ENCODE data around the gene NKD2.

NKD2 gene

GRCh38 chr5:1067141-1068121 is 58.8 kb downstream of the NKD2 start:
- Histone ChIP-seq H3K4me1 (ENCODE audit: control insufficient read depth in 1 of 2, insufficient read depth in 1 of 2, low read depth in 1 of 2, low read length in 1 of 2) (no peaks in the 10 kb centered on the region), H3K27me3 (no peaks in the 10 kb centered on the region), H3K4me3 (ENCODE audit: low read depth in 1 of 2, low read length in 1 of 2) (no peak overlapping the region), H3K9me3 (no peaks in the 10 kb centered on the region), H3K36me3 (no peaks in the 10 kb centered on the region), H3K27ac (no peak overlapping the region)
- TF ChIP-seq CTCF (IDR thresholded peaks at IDR 0.05) = no peak

- Histone ChIP-seq H3K27me3 (no peaks in the 10 kb centered on the region), H3K4me1 (ENCODE audit: control insufficient read depth in 1 of 2, insufficient read depth in 1 of 2, low read depth in 1 of 2, low read length in 1 of 2) (no peaks in the 10 kb centered on the region), H3K27ac (no peak overlapping the region), H3K4me3 (ENCODE audit: low read depth in 1 of 2, low read length in 1 of 2) (no peak overlapping the region), H3K9me3 (no peaks in the 10 kb centered on the region), H3K36me3 (no peaks in the 10 kb centered on the region)
- no peak for TF ChIP-seq CTCF (IDR thresholded peaks at IDR 0.05)
Observed at GRCh38 chr5:1068204-1068894, 59.7 kb downstream of the NKD2 start.

DNA sequence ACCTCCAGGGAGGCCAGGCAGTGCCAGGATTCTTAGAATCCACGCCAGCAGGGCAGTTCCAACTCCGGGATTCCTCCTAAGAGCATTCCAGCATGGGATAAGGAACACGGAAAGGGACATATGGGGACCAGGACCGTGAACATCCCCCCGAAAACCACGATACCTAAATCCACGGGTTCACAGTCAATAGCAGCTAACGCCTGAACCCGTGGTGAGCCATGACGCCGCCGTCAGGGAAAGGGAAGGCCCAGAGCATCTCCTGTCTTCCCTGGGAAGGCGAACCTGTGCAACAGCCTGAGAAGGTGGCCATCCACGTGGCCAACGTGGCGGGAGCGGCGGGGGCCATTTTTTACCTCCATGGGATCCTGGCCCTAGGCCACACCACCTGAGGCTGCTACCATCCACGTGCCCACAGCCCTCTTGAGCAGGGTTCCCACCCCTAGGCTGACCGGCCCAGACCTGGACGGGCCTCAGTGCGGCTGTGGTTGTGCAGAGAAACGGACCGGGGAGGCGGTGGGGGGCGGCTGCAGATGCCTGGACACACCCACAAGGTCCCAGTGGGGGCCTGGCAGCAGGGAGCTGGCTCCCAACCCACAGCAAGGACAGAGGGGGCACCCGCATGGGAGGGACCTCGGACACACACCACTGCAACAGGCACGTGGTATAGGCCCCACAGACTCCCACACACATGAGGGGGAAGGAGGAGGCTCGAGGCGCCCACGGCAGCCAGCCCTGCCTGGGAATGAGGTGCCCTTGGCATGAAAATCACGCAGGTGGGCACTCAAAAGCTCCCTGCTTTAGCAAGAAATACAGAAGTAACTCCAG is 60.5 kb downstream of the NKD2 start:
- H3K9me3 ChIP-seq = no peaks in the 10 kb centered on the region
- H3K4me1 ChIP-seq (ENCODE audit: control insufficient read depth in 1 of 2, insufficient read depth in 1 of 2, low read depth in 1 of 2, low read length in 1 of 2) = no peaks in the 10 kb centered on the region
- no peaks in the 10 kb centered on the region for H3K36me3 ChIP-seq
- TF ChIP-seq CTCF (IDR thresholded peaks at IDR 0.05) = no peak
- no peak overlapping the region for H3K4me3 ChIP-seq (ENCODE audit: low read depth in 1 of 2, low read length in 1 of 2)
- no peak overlapping the region for H3K27ac ChIP-seq
- no peaks in the 10 kb centered on the region for H3K27me3 ChIP-seq

DNA sequence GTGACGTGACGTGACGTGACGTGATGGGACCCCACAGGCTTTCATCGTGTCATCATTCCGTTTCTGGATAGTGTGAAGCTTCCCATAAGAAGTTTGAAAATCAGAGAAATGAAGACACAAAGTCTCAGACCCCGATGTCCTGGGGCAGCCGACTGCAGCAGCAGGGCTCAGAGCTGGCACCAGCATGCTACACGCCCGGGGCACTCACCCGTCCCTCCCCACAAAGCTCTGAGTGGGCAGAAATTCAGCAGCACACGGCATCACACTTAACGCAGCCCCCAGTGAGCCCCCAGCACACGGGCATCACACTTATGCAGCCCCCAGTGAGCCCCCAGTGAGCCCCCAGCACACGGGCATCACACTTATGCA is 61.1 kb downstream of the NKD2 start:
- Histone ChIP-seq H3K27me3 (no peaks in the 10 kb centered on the region), H3K27ac (no peak overlapping the region), H3K4me1 (ENCODE audit: control insufficient read depth in 1 of 2, insufficient read depth in 1 of 2, low read depth in 1 of 2, low read length in 1 of 2) (no peaks in the 10 kb centered on the region), H3K36me3 (no peaks in the 10 kb centered on the region), H3K9me3 (no peaks in the 10 kb centered on the region), H3K4me3 (ENCODE audit: low read depth in 1 of 2, low read length in 1 of 2) (no peak overlapping the region)
- TF ChIP-seq CTCF (IDR thresholded peaks at IDR 0.05) = no peak

- no peaks in the 10 kb centered on the region for H3K4me1 ChIP-seq (ENCODE audit: control insufficient read depth in 1 of 2, insufficient read depth in 1 of 2, low read depth in 1 of 2, low read length in 1 of 2)
- no peaks in the 10 kb centered on the region for H3K36me3 ChIP-seq
- H3K4me3 ChIP-seq (ENCODE audit: low read depth in 1 of 2, low read length in 1 of 2) = no peak overlapping the region
- TF ChIP-seq CTCF (IDR thresholded peaks at IDR 0.05) = no peak
- H3K9me3 ChIP-seq = no peaks in the 10 kb centered on the region
- no peaks in the 10 kb centered on the region for H3K27me3 ChIP-seq
- H3K27ac ChIP-seq = no peak overlapping the region
Observed at GRCh38 chr5:1073239-1074102, 64.9 kb downstream of the NKD2 start.

Data from neutrophil (primary cell).